ENCODE results near the gene DOCK1. TPM values are rescaled to one million over a fixed set of nuclear protein-coding genes. Genes with fewer than 3 reads are reported as not detected.
A peak's percentile ranks its signal among the peaks of the same experiment; 100 is the strongest.
"Not testable (repeated sequence)": the region's sequence is repeated elsewhere in the genome, so short reads cannot be mapped to it uniquely, and the experiment has no call there.

The DOCK1 gene
- total RNA-seq, 1 donor, result 99.7 TPM

DNA sequence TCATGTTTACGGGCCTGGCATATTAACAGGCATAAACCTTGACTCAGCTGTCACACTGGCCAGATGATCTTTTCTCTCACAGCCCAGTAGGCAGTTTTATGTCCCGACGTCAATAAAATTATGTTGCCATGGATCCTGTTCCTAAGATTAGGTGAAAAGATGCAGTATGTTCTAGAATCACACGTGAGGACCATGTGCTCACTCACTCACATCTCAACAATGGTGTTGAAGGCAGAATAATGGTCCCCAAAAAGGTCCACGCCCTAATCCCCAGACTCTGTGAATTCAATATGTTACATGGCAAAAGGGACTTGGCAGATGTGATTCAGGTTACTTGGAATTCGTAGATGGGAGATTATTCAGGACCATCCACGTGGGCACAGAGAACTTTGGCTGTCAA, 3.5 kb downstream of the DOCK1 start:
- DNase-seq (ENCODE audit: low read depth), result peak; percentile 20
- TF ChIP-seq, protein P1, sequence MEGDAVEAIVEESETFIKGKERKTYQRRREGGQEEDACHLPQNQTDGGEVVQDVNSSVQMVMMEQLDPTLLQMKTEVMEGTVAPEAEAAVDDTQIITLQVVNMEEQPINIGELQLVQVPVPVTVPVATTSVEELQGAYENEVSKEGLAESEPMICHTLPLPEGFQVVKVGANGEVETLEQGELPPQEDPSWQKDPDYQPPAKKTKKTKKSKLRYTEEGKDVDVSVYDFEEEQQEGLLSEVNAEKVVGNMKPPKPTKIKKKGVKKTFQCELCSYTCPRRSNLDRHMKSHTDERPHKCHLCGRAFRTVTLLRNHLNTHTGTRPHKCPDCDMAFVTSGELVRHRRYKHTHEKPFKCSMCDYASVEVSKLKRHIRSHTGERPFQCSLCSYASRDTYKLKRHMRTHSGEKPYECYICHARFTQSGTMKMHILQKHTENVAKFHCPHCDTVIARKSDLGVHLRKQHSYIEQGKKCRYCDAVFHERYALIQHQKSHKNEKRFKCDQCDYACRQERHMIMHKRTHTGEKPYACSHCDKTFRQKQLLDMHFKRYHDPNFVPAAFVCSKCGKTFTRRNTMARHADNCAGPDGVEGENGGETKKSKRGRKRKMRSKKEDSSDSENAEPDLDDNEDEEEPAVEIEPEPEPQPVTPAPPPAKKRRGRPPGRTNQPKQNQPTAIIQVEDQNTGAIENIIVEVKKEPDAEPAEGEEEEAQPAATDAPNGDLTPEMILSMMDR (IDR thresholded peaks at IDR 0.05; ENCODE audit: insufficient read depth, low read depth, low read length), result no peak
- no peak overlapping the region for H3K4me3 ChIP-seq (ENCODE audit: low read depth, low read length)

DNA sequence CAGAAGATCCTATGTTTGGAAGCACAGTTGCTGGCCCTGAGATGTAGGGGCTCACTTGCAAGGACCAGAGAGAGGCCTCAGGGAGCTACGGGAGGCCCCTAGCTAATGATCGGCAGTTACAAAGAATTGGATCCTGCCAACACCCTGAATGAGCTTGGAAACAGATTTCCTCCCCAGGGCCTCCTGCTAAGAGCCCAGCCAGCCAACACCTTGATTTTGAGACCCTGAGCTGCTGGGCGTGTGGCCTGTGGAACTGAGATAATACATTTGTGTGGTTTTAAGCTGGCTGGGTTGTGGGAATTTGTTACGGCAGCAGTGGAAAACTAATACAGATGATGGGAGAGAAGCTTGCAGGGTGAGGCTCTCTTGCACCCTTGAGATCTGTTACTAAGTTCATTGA, 3.9 kb downstream of the DOCK1 start:
- DNase-seq (ENCODE audit: low read depth), result no peak
- no peak overlapping the region for H3K4me3 ChIP-seq (ENCODE audit: low read depth, low read length)
- TF ChIP-seq, protein P1 (IDR thresholded peaks at IDR 0.05; ENCODE audit: insufficient read depth, low read depth, low read length), result no peak

DNA sequence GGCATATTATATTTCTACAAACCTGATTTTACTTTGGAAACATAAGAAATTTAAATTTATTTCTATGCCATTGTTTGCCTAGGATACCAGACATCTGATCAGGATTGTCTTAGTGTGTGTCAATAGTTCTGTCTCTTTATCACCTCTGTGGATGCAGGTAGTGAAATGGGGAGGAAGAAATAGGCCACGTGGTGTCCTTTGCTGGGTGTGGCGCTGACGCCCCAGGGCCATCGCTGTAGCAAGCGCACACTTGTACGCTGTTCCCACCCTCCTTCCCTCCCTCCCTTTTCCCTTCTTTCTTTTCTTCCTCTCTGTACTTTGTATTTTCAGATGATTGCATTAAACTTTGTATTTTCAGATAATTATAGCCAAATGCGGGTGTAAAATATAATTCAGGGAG, 5.0 kb downstream of the DOCK1 start:
- no peak for DNase-seq (ENCODE audit: low read depth)
- no peak overlapping the region for H3K4me3 ChIP-seq (ENCODE audit: low read depth, low read length)
- TF ChIP-seq, protein P1 (IDR thresholded peaks at IDR 0.05; ENCODE audit: insufficient read depth, low read depth, low read length), result no peak

DNA sequence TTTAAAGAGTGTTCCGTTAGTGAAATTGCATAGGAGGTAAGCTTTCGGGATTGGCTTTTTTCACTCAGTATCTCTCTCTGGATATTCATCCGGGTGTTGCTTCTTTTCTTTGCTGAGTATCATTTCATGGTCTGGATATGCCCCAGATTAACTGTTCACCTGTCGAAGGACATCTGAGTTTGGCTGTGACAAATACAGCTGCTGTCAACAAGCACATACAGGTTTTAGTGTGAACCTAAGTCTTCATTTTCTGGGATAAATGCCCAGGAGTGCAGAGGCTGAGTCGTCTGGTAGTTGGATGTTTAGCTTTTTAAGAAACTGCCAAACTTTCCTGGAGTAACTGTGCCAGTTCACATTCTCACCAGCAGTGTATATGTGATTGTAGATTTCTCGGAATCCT, 5.6 kb downstream of the DOCK1 start:
- H3K4me3 ChIP-seq (ENCODE audit: low read depth, low read length), result no peak overlapping the region
- no peak for DNase-seq (ENCODE audit: low read depth)
- TF ChIP-seq, protein P1 (IDR thresholded peaks at IDR 0.05; ENCODE audit: insufficient read depth, low read depth, low read length), result no peak

DNA sequence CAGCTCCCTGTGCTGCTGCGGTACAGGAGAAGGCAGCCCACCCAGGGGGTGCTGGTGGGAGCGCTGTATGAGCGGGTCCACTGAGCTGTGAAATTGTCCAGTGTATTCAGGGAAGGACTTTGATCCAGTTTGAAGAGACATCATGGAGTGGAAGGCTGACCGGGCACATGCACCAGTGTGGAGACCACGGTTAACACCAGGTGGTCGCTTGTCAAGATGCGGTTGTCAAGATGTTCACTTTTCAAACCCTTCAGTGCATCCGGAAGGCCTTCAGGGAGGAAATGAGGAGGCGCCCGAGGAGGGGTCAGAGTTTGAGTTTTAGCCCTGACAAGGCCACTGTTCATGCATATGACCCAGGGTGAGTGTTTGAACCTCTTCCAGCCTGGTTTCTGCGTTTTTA, 6.1 kb downstream of the DOCK1 start:
- H3K4me3 ChIP-seq (ENCODE audit: low read depth, low read length), result no peak overlapping the region
- TF ChIP-seq, protein P1 (IDR thresholded peaks at IDR 0.05; ENCODE audit: insufficient read depth, low read depth, low read length), result no peak
- DNase-seq (ENCODE audit: low read depth), result no peak

DNA sequence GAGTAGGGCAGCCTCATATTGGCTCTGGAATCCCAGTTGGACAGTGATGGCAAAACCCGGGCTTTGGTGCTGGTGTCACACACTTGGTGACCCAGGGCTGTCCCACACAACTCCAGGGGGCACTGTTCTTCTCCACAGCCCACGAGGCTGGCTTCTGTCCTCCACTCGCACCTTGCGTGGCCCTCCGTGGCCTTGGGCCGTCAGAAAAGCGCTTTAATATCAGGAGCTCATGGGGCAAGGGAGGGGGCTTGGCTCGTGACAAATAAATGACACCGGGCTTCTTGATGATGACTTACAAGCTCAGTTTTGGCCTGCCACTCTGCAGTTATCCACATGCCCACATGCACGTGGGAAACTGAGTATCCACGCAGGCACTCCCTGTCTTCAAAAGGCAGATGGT, 8.1 kb downstream of the DOCK1 start:
- no peak for DNase-seq (ENCODE audit: low read depth)
- TF ChIP-seq, protein P1 (IDR thresholded peaks at IDR 0.05; ENCODE audit: insufficient read depth, low read depth, low read length), result no peak
- no peak overlapping the region for H3K4me3 ChIP-seq (ENCODE audit: low read depth, low read length)

DNA sequence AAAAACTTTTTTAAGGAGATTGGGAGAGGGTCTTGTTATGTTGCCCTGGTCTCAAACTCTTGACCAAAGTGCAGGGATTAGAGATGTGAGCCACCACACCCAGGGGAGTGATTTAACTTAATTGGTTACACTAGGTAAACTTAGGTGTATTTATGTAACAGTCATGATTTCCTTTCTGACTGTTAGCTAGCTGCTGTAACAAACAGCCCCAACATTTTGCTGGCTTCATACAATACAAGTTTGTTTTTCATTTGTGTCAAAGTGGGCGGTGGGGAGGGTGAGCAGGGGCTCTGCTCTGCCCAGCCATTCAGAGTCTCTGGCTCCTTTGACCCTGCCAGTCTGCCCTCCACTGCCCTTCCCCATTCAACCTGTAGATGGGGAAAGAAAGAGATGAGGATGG, 9.3 kb downstream of the DOCK1 start:
- DNase-seq (ENCODE audit: low read depth), result no peak
- H3K4me3 ChIP-seq (ENCODE audit: low read depth, low read length), result no peak overlapping the region

DNA sequence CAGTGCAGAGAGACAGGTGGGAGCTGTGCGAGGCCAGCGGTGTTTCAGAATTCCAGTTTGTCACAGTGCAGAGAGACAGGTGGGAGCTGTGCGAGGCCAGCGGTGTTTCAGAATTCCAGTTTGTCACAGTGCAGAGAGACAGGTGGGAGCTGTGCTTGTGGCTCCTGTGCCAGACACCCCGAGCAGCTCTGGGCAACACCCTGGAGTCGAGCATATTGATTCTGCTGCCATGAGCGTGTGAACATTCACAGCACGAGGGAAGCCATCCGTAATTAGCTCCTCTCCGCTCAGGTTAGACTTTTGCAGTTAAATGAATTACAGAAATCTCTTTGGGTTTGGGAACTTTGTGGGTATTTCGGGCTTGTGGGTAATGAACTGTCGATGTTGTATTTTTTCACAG, 11.7 kb downstream of the DOCK1 start:
- not testable (repeated sequence) for H3K4me3 ChIP-seq (ENCODE audit: low read depth, low read length); DNase-seq (ENCODE audit: low read depth)

More for the DNA sequence above, 9.3 kb downstream of the DOCK1 start:
- TF ChIP-seq, protein P1 (IDR thresholded peaks at IDR 0.05; ENCODE audit: insufficient read depth, low read depth, low read length), result no peak

Measured in fibroblast of villous mesenchyme (primary cell).